Gastrocnemius medialis (tissue), 4 donors: Measurements from ENCODE around the gene OGFRL1.

Source experiments
- POLR2A ChIP-seq, 2 donors: fragments of 450-650 bp; IDR thresholded peaks; one replicate each; pipeline ENCODE4 v1.6.1; 2017; ENCODE audit warnings: antibody characterized with exemption in 2 of 2, mild to moderate bottlenecking in 2 of 2, moderate library complexity in 2 of 2
- TF ChIP-seq, protein P1 (sequence below), 5 experiments: fragments of 450-650 bp in 3 of 5; fragments of 200-600 bp in 2 of 5; sonication (generic) in 2 of 5; IDR thresholded peaks in 4 of 5; conservative IDR thresholded peaks in 1 of 5; 1 replicate in 4 of 5; 2 replicates in 1 of 5; pipeline ENCODE4 v1.5.1; 2016 to 2019; ENCODE audit warnings: antibody characterized with exemption in 5 of 5, mild to moderate bottlenecking in 3 of 5, moderate library complexity in 3 of 5

DNA sequence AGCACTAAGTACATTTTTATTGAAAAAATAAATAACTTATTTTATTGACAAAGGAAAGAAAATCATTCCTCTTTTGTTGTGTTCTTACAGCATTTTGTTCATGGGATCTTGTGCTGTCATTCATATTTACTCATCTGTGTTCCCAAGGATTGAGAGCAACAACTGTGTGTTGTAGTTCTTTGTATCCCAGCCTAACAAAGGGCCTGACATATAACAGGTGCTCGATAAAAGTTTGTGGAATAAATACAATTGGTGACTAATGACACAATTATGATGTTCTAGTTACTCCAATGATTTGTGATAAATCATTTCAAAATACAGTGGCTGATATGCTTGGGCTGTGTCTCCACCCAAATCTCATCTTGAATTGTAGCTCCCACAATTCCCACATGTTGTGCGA, 7.9 kb upstream of the OGFRL1 start:
- TF ChIP-seq, protein P1, sequence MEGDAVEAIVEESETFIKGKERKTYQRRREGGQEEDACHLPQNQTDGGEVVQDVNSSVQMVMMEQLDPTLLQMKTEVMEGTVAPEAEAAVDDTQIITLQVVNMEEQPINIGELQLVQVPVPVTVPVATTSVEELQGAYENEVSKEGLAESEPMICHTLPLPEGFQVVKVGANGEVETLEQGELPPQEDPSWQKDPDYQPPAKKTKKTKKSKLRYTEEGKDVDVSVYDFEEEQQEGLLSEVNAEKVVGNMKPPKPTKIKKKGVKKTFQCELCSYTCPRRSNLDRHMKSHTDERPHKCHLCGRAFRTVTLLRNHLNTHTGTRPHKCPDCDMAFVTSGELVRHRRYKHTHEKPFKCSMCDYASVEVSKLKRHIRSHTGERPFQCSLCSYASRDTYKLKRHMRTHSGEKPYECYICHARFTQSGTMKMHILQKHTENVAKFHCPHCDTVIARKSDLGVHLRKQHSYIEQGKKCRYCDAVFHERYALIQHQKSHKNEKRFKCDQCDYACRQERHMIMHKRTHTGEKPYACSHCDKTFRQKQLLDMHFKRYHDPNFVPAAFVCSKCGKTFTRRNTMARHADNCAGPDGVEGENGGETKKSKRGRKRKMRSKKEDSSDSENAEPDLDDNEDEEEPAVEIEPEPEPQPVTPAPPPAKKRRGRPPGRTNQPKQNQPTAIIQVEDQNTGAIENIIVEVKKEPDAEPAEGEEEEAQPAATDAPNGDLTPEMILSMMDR (IDR thresholded peaks at IDR 0.05 in 4 of 5, conservative IDR thresholded peaks at IDR 0.05 in 1 of 5): no peak
- TF ChIP-seq POLR2A (IDR thresholded peaks at IDR 0.05): no peak
